ENCODE measurements around the gene EDAR.

Gene EDAR

GRCh38 chr2:108941767-108942166 is 47.3 kb downstream of the EDAR start:
- no peak for TF ChIP-seq TAF1 (IDR thresholded peaks at IDR 0.05; ENCODE audit: low read depth)
- TF ChIP-seq TEAD4 (IDR thresholded peaks at IDR 0.05): no peak
- TF ChIP-seq YY1 (IDR thresholded peaks at IDR 0.05; ENCODE audit: low read depth): no peak
- no peak for TF ChIP-seq ZBTB7A (IDR thresholded peaks at IDR 0.05; ENCODE audit: low read depth)
- no peak for TF ChIP-seq TCF12 (IDR thresholded peaks at IDR 0.05; ENCODE audit: low read depth)
- TF ChIP-seq, protein P1, sequence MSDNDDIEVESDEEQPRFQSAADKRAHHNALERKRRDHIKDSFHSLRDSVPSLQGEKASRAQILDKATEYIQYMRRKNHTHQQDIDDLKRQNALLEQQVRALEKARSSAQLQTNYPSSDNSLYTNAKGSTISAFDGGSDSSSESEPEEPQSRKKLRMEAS (IDR thresholded peaks at IDR 0.05): no peak
- no peak for TF ChIP-seq CREB1 (IDR thresholded peaks at IDR 0.05; ENCODE audit: low read depth)
- TF ChIP-seq NFIC (IDR thresholded peaks at IDR 0.05): no peak
- TF ChIP-seq CEBPB (IDR thresholded peaks at IDR 0.05): no peak

GRCh38 chr2:108941161-108941665 is 47.8 kb downstream of the EDAR start:
- no peak for TF ChIP-seq CEBPB (IDR thresholded peaks at IDR 0.05)

- TF ChIP-seq TEAD4 (IDR thresholded peaks at IDR 0.05): no peak
- no peak for TF ChIP-seq USF1 (IDR thresholded peaks at IDR 0.05)
- no peak for TF ChIP-seq CREB1 (IDR thresholded peaks at IDR 0.05; ENCODE audit: low read depth)
- TF ChIP-seq EGR1 (IDR thresholded peaks at IDR 0.05): no peak
- TF ChIP-seq RAD21 (IDR thresholded peaks at IDR 0.05; ENCODE audit: low read depth): no peak
- TF ChIP-seq NFIC (IDR thresholded peaks at IDR 0.05): no peak
- no peak for TF ChIP-seq TCF12 (IDR thresholded peaks at IDR 0.05; ENCODE audit: low read depth)
- no peak for TF ChIP-seq YY1 (IDR thresholded peaks at IDR 0.05; ENCODE audit: low read depth)
- no peak for TF ChIP-seq TAF1 (IDR thresholded peaks at IDR 0.05; ENCODE audit: low read depth)
- TF ChIP-seq EP300 (IDR thresholded peaks at IDR 0.05; ENCODE audit: borderline replicate concordance): no peak
- TF ChIP-seq REST (IDR thresholded peaks at IDR 0.05; ENCODE audit: low read depth): no peak
- TF ChIP-seq FOXM1 (IDR thresholded peaks at IDR 0.05; ENCODE audit: borderline replicate concordance, low read depth): no peak
- TF ChIP-seq ZBTB7A (IDR thresholded peaks at IDR 0.05; ENCODE audit: low read depth): no peak
- TF ChIP-seq, protein P1 (IDR thresholded peaks at IDR 0.05): no peak
These were observed 48.9 kb downstream of the EDAR start for GRCh38 chr2:108940156-108940555.

DNA sequence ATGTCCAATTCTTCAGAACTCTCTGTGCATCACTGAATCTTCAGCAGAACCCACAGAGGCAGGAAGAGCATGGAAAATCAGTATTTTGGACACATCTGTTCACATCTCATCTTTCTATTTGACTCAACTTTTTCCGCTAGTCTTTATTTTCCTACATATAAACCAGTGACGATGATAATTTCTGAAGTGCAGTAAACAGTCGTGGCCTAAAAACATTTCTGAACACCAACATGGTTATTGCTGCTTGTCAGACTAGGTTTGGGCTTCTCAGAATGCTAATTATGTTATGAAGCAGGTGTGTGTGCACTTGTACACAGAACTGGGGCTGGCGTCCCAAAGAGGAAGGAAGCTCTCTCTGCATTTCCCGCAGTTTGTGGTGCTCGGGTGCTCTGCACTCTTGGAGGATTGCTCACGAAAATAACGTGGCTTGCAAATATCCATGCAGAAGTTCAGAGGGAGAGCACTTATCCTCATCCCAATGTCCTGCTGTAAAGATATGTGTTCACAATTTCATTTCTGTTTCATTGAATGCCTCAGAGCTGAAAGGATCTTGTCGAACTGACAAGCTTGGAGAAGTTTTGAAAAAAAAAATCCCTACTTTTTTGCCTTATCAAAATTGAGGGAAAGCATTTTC is 50.8 kb downstream of the EDAR start:
- TF ChIP-seq REST (IDR thresholded peaks at IDR 0.05; ENCODE audit: low read depth): no peak

- TF ChIP-seq TAF1 (IDR thresholded peaks at IDR 0.05; ENCODE audit: low read depth) (no peak), EGR1 (IDR thresholded peaks at IDR 0.05) (no peak), RAD21 (IDR thresholded peaks at IDR 0.05; ENCODE audit: low read depth) (no peak), REST (IDR thresholded peaks at IDR 0.05; ENCODE audit: low read depth) (no peak), TCF12 (IDR thresholded peaks at IDR 0.05; ENCODE audit: low read depth) (no peak), NFIC (IDR thresholded peaks at IDR 0.05) (no peak), ZBTB7A (IDR thresholded peaks at IDR 0.05; ENCODE audit: low read depth) (no peak), FOXM1 (IDR thresholded peaks at IDR 0.05; ENCODE audit: borderline replicate concordance, low read depth) (no peak), EP300 (IDR thresholded peaks at IDR 0.05; ENCODE audit: borderline replicate concordance) (no peak), TEAD4 (IDR thresholded peaks at IDR 0.05) (no peak), CEBPB (IDR thresholded peaks at IDR 0.05) (no peak), USF1 (IDR thresholded peaks at IDR 0.05) (no peak), CREB1 (IDR thresholded peaks at IDR 0.05; ENCODE audit: low read depth) (no peak)
These were observed 51.5 kb downstream of the EDAR start for GRCh38 chr2:108937367-108938017.

All from Ishikawa (cell line).